LHCN-M2 (cell line): Measurements from ENCODE around the gene MGAT4B. TPM values are rescaled to one million over a fixed set of nuclear protein-coding genes. Genes with fewer than 3 reads are reported as not detected.

ENCODE experiments used
- total RNA-seq: library from RNA; depleted of rRNA; stranded (reverse); fragments of >200 nt; gene quantifications from 2 replicates; pipeline ENCODE4 v1.2.3, GENCODE V29; 2014; rRNA removed

Gene MGAT4B
- total RNA-seq, 1 experiment from 2014 or later, result 157 TPM

Other genes starting within 250 kb of the MGAT4B start
- gene HNRNPH1, start 183.2 kb downstream of the MGAT4B start, total RNA-seq, result 374 and 422 TPM in 2 replicates
- not detected in 2 replicates for gene CBY3, start 125.8 kb downstream of the MGAT4B start, total RNA-seq
- gene CANX, start 107.9 kb downstream of the MGAT4B start, total RNA-seq, result 440 and 478 TPM in 2 replicates
- 10.0 and 11.7 TPM in 2 replicates for gene MAML1, start 74.0 kb downstream of the MGAT4B start, total RNA-seq
- gene LTC4S, start 12.9 kb downstream of the MGAT4B start, total RNA-seq, result not detected in 2 replicates
- 387 and 548 TPM in 2 replicates for gene SQSTM1, start 14.0 kb upstream of the MGAT4B start, total RNA-seq
- 12.5 and 15.3 TPM in 2 replicates for gene MRNIP, start 52.0 kb upstream of the MGAT4B start, total RNA-seq
- gene TBC1D9B, start 101.0 kb upstream of the MGAT4B start, total RNA-seq, result 75.3 and 77.7 TPM in 2 replicates